LNCAP (cell line): ENCODE results near the gene OLAH.

Source experiments
- CTCF ChIP-seq: fragments of 450-650 bp; IDR thresholded peaks from 2 replicates; pipeline ENCODE4 v1.5.1; 2017; ENCODE audit warnings: mild to moderate bottlenecking

Gene OLAH

GRCh38 chr10:15088428-15089261, 44.9 kb downstream of the OLAH start, which contains the start of gene ACBD7:
TSS of gene ACBD7 (minus strand) at chr10:15088776. CDS start at chr10:15088728, 48 bp downstream.
- TF ChIP-seq CTCF: no peak

GRCh38 chr10:15091418-15091817, 47.7 kb downstream of the OLAH start:
- no peak for TF ChIP-seq CTCF

GRCh38 chr10:15092855-15093408, 49.2 kb downstream of the OLAH start:
- TF ChIP-seq CTCF: no peak

- TF ChIP-seq CTCF: no peak
Measured at GRCh38 chr10:15096661-15097010, 52.9 kb downstream of the OLAH start.

- TF ChIP-seq CTCF: no peak
Measured at GRCh38 chr10:15097011-15097812, 53.5 kb downstream of the OLAH start, which contains the start of gene RPP38. TSS of gene RPP38 (plus strand) at chr10:15097355. CDS start at chr10:15103315, 5,960 bp downstream.

GRCh38 chr10:15099886-15100285, 56.1 kb downstream of the OLAH start:
- TF ChIP-seq CTCF: no peak

- no peak for TF ChIP-seq CTCF
Measured at GRCh38 chr10:15103513-15103912, 59.8 kb downstream of the OLAH start.
